CD4-positive, alpha-beta T cell (primary cell): Measurements from ENCODE around the gene ATOX1. TPM values are rescaled to one million over a fixed set of nuclear protein-coding genes. Genes with fewer than 3 reads are reported as not detected.
"Not testable (repeated sequence)": the region's sequence is repeated elsewhere in the genome, so short reads cannot be mapped to it uniquely, and the experiment has no call there.

Source experiments
- ATAC-seq: fragments of 200-7000 bp; cut with Tn5 transposase; one replicate; pipeline ENCODE4 v1.10.0; 2022; ENCODE audit warnings: mild to moderate bottlenecking; ENCODE audit not compliant: poor library complexity
- CTCF ChIA-PET: fragments of 350-600 bp; sonication (Branson Sonifier 250); formaldehyde crosslinking; loops from one replicate; lab custom pipeline; 2021; ENCODE audit warnings: antibody characterized with exemption, inconsistent platforms; lab: Charles Lee
- POLR2A ChIA-PET: fragments of 350-600 bp; sonication (Branson Sonifier 250); formaldehyde crosslinking; loops from one replicate; lab custom pipeline; 2021; ENCODE audit warnings: antibody characterized with exemption, inconsistent platforms; lab: Charles Lee
- DNase-seq, 14 experiments: peaks; one replicate each; pipeline ENCODE4 v3.0.0-alpha.2; 2013 to 2020; ENCODE audit warnings: mixed read lengths in 2 of 14
- H3K27ac ChIP-seq, 2 donors: one replicate each; pipeline versions ENCODE4 v1.5.1 to v1.7.0; 2013; ENCODE audit warnings: low read length in 2 of 2, low read depth in 1 of 2, mild to moderate bottlenecking in 1 of 2
- H3K27me3 ChIP-seq, 2 experiments: 1 replicate in 1 of 2; 2 replicates in 1 of 2; pipeline versions ENCODE4 v1.6.1 to v1.7.0; 2013; ENCODE audit warnings: low read length in 2 of 2, control low read depth in 1 of 2, mild to moderate bottlenecking in 1 of 2, moderate library complexity in 1 of 2; ENCODE audit not compliant: insufficient read depth in 2 of 2, control insufficient read depth in 1 of 2
- H3K36me3 ChIP-seq: one replicate; pipeline ENCODE4 v1.6.1; 2013; ENCODE audit warnings: low read length, control low read depth; ENCODE audit not compliant: insufficient read depth
- H3K4me1 ChIP-seq: one replicate; pipeline ENCODE4 v1.6.1; 2013; ENCODE audit warnings: low read length, control low read depth; ENCODE audit not compliant: insufficient read depth
- H3K4me3 ChIP-seq: one replicate; pipeline ENCODE4 v1.5.1; 2013; ENCODE audit warnings: mild to moderate bottlenecking, low read length, moderate library complexity
- H3K9me3 ChIP-seq, 2 experiments: 1 replicate in 1 of 2; 2 replicates in 1 of 2; pipeline versions ENCODE4 v1.6.1 to v1.7.0; 2013; ENCODE audit warnings: low read length in 2 of 2, mild to moderate bottlenecking in 2 of 2, control low read depth in 1 of 2, moderate library complexity in 1 of 2; ENCODE audit not compliant: control insufficient read depth in 1 of 2, insufficient read depth in 1 of 2
- H3K27ac Mint-ChIP-seq: one replicate; pipeline ENCODE4 v1.8.0; 2020; ENCODE audit warnings: mixed read lengths
- H3K27me3 Mint-ChIP-seq: one replicate; pipeline ENCODE4 v1.8.0; 2021; ENCODE audit warnings: mixed read lengths
- H3K36me3 Mint-ChIP-seq: one replicate; pipeline ENCODE4 v1.8.0; 2021; ENCODE audit warnings: low read depth, mixed read lengths
- H3K4me1 Mint-ChIP-seq: one replicate; pipeline ENCODE4 v1.8.0; 2021; ENCODE audit warnings: low read depth, mixed read lengths
- H3K4me3 Mint-ChIP-seq: one replicate; pipeline ENCODE4 v1.8.0; 2020; ENCODE audit warnings: mild to moderate bottlenecking, mixed read lengths
- H3K9me3 Mint-ChIP-seq: one replicate; pipeline ENCODE4 v1.8.0; 2020; ENCODE audit warnings: mixed read lengths
- CTCF ChIP-seq: fragments of 200-600 bp; IDR thresholded peaks from one replicate; pipeline ENCODE4 v1.8.0; 2022; ENCODE audit warnings: antibody characterized with exemption, mild to moderate bottlenecking
- intact Hi-C, 2 experiments: fragments of 100-400 bp; cut with DNase I in 1 of 2; cut with micrococcal nuclease in 1 of 2; formaldehyde crosslinking; loops; one replicate each; pipeline versions ENCODE4 v1.15.1 to v1.9.0; 2023 to 2025; cut with DNase I, micrococcal nuclease
- total RNA-seq, 174 experiments: library from RNA in 2 of 174; stranded (reverse) in 2 of 174; gene quantifications; one replicate each; pipeline ENCODE4 v1.2.3 and lab custom pipeline; 2021 to 2026

The ATOX1 gene
- total RNA-seq, 2 experiments from 2014 or later, result 11.2 to 13.3 TPM

GRCh38 chr5:151700820-151701219 is 57.6 kb downstream of the ATOX1 start:
- no peak overlapping the region for H3K4me3 Mint-ChIP-seq
- H3K36me3 ChIP-seq, result no peaks in the 10 kb centered on the region
- DNase-seq (no peak), ATAC-seq (no peak)
- peaks cover 9% of the 10 kb centered on the region for H3K27me3 Mint-ChIP-seq
- no peaks in the 10 kb centered on the region for H3K9me3 ChIP-seq
- no peaks in the 10 kb centered on the region for H3K9me3 Mint-ChIP-seq
- POLR2A ChIA-PET, result interaction anchor here (0.7 kb wide), 1 partner anchor 18 kb away, joined by 5 read pairs; no protein-coding TSS in a partner anchor
- intact Hi-C loops, result no loop called here
- no peaks in the 10 kb centered on the region for H3K4me1 Mint-ChIP-seq
- H3K36me3 Mint-ChIP-seq, result no peaks in the 10 kb centered on the region
- no peaks in the 10 kb centered on the region for H3K27me3 ChIP-seq
- no peak overlapping the region for H3K27ac ChIP-seq
- CTCF ChIA-PET, result no interaction called here
- no peak for TF ChIP-seq CTCF
- H3K27ac Mint-ChIP-seq, result no peak overlapping the region
- H3K4me1 ChIP-seq, result no peaks in the 10 kb centered on the region
- no peak overlapping the region for H3K4me3 ChIP-seq

DNA sequence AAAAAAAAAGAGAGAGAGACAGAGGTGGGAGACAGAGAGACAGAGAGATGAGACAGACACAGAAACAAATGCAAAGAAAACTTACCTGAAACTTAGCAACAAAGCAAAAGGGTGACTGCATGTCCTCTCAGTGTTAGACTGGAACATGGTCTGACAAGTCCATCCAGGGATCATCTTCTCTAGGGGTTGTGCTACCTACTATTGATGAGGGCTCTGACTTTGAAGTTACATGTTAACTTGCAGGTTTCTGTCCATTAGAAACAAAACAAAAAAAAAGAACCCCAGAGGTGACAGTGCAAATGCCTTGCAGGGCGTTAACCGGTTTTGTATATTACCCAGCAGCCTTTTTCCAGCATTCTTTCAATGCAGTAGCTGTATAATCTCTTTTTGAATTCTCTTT is 58.1 kb downstream of the ATOX1 start:
- no peaks in the 10 kb centered on the region for H3K4me1 Mint-ChIP-seq
- DNase-seq (no peak), ATAC-seq (no peak)
- Histone ChIP-seq H3K4me3 (no peak overlapping the region), H3K9me3 (no peaks in the 10 kb centered on the region), H3K27me3 (no peaks in the 10 kb centered on the region), H3K4me1 (no peaks in the 10 kb centered on the region), H3K27ac (no peak overlapping the region), H3K36me3 (no peaks in the 10 kb centered on the region)
- H3K27me3 Mint-ChIP-seq, result peaks cover 9% of the 10 kb centered on the region
- CTCF ChIA-PET, result no interaction called here
- no peak overlapping the region for H3K4me3 Mint-ChIP-seq
- no peak overlapping the region for H3K27ac Mint-ChIP-seq
- H3K9me3 Mint-ChIP-seq, result no peaks in the 10 kb centered on the region
- H3K36me3 Mint-ChIP-seq, result no peaks in the 10 kb centered on the region
- TF ChIP-seq CTCF, result no peak
- POLR2A ChIA-PET, result interaction anchor here (0.7 kb wide), 1 partner anchor 17 kb away, joined by 5 read pairs; no protein-coding TSS in a partner anchor
- intact Hi-C loops, result no loop called here

DNA sequence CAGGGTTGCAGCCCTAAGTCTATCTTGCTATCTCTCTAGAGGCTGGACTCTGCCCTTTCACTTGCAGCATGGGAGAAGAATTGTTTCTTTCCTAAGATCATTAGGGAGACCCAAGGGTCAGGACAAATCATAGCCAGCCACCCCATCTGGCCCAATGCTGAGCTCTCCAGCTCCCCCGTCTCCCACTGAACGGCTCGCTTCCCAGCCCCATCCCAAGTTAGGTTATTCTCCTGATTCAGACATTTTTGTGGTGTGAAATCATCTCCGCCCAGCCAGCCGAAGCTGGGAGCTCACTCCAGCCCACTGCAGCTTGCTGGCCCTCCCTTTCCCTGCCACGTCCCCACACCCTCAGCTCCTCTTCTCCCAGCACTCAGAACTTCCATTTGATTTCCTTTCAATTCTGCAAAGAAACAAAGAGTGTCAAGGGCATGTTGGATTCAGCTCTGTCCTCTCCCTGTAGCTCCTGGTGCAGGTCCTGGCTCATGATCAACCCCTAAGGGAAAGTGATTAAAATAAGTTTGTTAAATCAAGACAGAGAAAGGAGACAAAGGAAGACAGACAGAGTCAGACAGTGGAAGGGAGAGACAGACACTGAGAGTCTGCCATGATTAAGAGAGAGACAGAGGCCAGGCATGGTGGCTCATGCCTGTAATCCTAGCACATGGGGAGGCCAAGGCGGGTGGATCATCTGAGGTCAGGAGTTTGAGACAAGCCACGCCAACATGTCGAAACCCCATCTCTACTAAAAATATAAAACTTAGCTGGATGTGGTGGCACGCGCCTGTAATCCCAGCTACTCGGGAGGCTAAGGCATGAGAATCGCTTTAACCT is 59.1 kb downstream of the ATOX1 start:
- no peaks in the 10 kb centered on the region for H3K4me1 Mint-ChIP-seq
- TF ChIP-seq CTCF, result no peak
- no peaks in the 10 kb centered on the region for H3K9me3 Mint-ChIP-seq
- ChIA-PET CTCF (interaction anchor here (0.7 kb wide), 1 partner anchor 70 kb away, joined by 3 read pairs; no protein-coding TSS in a partner anchor), POLR2A (no interaction called here)
- no peak overlapping the region for H3K4me3 ChIP-seq
- intact Hi-C loops, result no loop called here
- H3K27ac ChIP-seq, result no peak overlapping the region
- H3K9me3 ChIP-seq, result no peaks in the 10 kb centered on the region
- H3K36me3 ChIP-seq, result no peaks in the 10 kb centered on the region
- no peak overlapping the region for H3K4me3 Mint-ChIP-seq
- no peaks in the 10 kb centered on the region for H3K27me3 ChIP-seq
- peaks cover 9% of the 10 kb centered on the region for H3K27me3 Mint-ChIP-seq
- no peak overlapping the region for H3K27ac Mint-ChIP-seq
- DNase-seq (no peak), ATAC-seq (no peak)
- no peaks in the 10 kb centered on the region for H3K36me3 Mint-ChIP-seq
- H3K4me1 ChIP-seq, result no peaks in the 10 kb centered on the region

- H3K4me3 ChIP-seq, CTCF ChIA-PET, H3K27ac ChIP-seq, H3K9me3 Mint-ChIP-seq, ATAC-seq, intact Hi-C loops, H3K36me3 Mint-ChIP-seq, H3K36me3 ChIP-seq, DNase-seq, H3K9me3 ChIP-seq, H3K27ac Mint-ChIP-seq, H3K4me3 Mint-ChIP-seq, H3K27me3 ChIP-seq, H3K4me1 Mint-ChIP-seq, H3K4me1 ChIP-seq, H3K27me3 Mint-ChIP-seq: not testable (repeated sequence)
- POLR2A ChIA-PET, result interaction anchor here (0.6 kb wide), 1 partner anchor 28 kb away, joined by 3 read pairs; no protein-coding TSS in a partner anchor
Observed at GRCh38 chr5:151698081-151698480, 60.4 kb downstream of the ATOX1 start.
